ENCODE data around the gene RREB1. TPM values are rescaled to one million over a fixed set of nuclear protein-coding genes. Genes with fewer than 3 reads are reported as not detected.
A peak's percentile ranks its signal among the peaks of the same experiment; 100 is the strongest.

RREB1 gene
- total RNA-seq, 1 experiment from 2014 or later = 30.7 TPM

DNA sequence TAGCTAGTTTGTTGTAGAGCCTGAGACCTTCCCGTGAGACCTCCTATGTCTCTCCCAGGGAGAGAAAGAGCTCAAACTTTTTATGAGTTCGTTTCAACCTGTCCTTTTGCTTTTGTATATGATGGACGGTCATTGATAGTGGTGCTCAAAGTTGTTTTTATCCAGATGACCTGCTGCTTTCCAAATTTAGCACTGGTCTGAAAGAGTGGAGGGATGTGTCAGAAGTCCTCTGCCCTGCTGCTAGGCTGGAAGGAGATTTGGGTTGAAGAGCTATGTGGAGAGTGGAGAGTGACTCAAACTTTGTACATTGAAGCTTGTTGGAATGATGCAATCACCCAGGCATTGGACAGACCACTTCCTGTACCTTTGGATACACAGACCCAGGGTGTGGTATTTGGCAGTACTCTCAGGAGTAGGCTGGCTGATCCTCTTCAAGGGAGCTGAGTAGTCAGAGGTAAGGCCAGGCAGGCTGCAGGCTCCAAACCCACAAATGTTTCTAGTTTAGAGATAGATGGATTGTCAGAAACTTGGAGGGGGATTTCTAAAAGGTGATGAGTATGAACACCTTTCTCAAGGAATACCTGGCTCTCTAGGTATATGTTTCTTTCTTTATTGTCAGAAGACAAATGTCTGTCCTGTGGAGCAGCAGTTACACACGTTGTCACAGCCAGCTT, 49.4 kb upstream of the RREB1 start:
- no peaks in the 10 kb centered on the region for H3K36me3 ChIP-seq (ENCODE audit: control insufficient read depth, insufficient read depth, low read length)
- TF ChIP-seq TCF7L2 (IDR thresholded peaks at IDR 0.05; ENCODE audit: low read depth, low read length) (no peak), CTCF (IDR thresholded peaks at IDR 0.05) (no peak), POLR2AphosphoS5 (IDR thresholded peaks at IDR 0.05; ENCODE audit: low read depth, low read length) (no peak), SIN3A (IDR thresholded peaks at IDR 0.05; ENCODE audit: borderline replicate concordance, insufficient read depth, low read depth, low read length) (no peak), REST (IDR thresholded peaks at IDR 0.05; ENCODE audit: insufficient read depth in 1 of 2, low read depth in 2 of 2, low read length in 1 of 2) (no peak)
- ChIA-PET POLR2A (interaction anchor here (0.6 kb wide), 1 partner anchor 48 kb away, joined by 4 read pairs; no protein-coding TSS in a partner anchor), CTCF (no interaction called here)
- no peak overlapping the region for H3K27ac ChIP-seq (ENCODE audit: low read length)
- ATAC-seq = peak; percentile 51; the same call in 1 of the 2 replicates
- intact Hi-C loops (cut with micrococcal nuclease; ENCODE audit: unreplicated experiment) = no loop called here
- H3K9me3 ChIP-seq (ENCODE audit: control insufficient read depth, insufficient read depth, low read depth, low read length) = no peaks in the 10 kb centered on the region
- no peaks in the 10 kb centered on the region for H3K27me3 ChIP-seq (ENCODE audit: control insufficient read depth, insufficient read depth, low read length)
- no peaks in the 10 kb centered on the region for H3K4me1 ChIP-seq (ENCODE audit: control insufficient read depth, insufficient read depth, low read length)
- in situ Hi-C loops (cut with HindIII; ENCODE audit: low pct_unique_long_range_greater_than_20kb, low sequenced_read_pairs) = no loop called here
- no TSS peak for BruUV-seq (replicated peaks)
- no peak overlapping the region for H3K4me3 ChIP-seq (ENCODE audit: low read depth in 2 of 2, low read length in 2 of 2)
- peak; percentile 74 for DNase-seq (ENCODE audit: low read depth, low spot score)

GRCh38 chr6:7060769-7061516, 46.8 kb upstream of the RREB1 start:
- Histone ChIP-seq H3K36me3 (ENCODE audit: control insufficient read depth, insufficient read depth, low read length) (no peaks in the 10 kb centered on the region), H3K4me3 (ENCODE audit: low read depth in 2 of 2, low read length in 2 of 2) (no peak overlapping the region), H3K4me1 (ENCODE audit: control insufficient read depth, insufficient read depth, low read length) (no peaks in the 10 kb centered on the region), H3K27ac (ENCODE audit: low read length) (no peak overlapping the region), H3K9me3 (ENCODE audit: control insufficient read depth, insufficient read depth, low read depth, low read length) (no peaks in the 10 kb centered on the region), H3K27me3 (ENCODE audit: control insufficient read depth, insufficient read depth, low read length) (no peaks in the 10 kb centered on the region)
- no peak for ATAC-seq
- in situ Hi-C loops (cut with HindIII; ENCODE audit: low pct_unique_long_range_greater_than_20kb, low sequenced_read_pairs) (no loop called here), intact Hi-C loops (cut with micrococcal nuclease; ENCODE audit: unreplicated experiment) (no loop called here)
- POLR2A ChIA-PET = no interaction called here
- TF ChIP-seq CTCF (IDR thresholded peaks at IDR 0.05) (no peak), TCF7L2 (IDR thresholded peaks at IDR 0.05; ENCODE audit: low read depth, low read length) (no peak), POLR2AphosphoS5 (IDR thresholded peaks at IDR 0.05; ENCODE audit: low read depth, low read length) (no peak), SIN3A (IDR thresholded peaks at IDR 0.05; ENCODE audit: borderline replicate concordance, insufficient read depth, low read depth, low read length) (no peak), REST (IDR thresholded peaks at IDR 0.05; ENCODE audit: insufficient read depth in 1 of 2, low read depth in 2 of 2, low read length in 1 of 2) (no peak)
- CTCF ChIA-PET = no interaction called here
- no TSS peak for BruUV-seq (replicated peaks)
- DNase-seq (ENCODE audit: low read depth, low spot score) = no peak
